HEK293 (cell line): ENCODE results near the gene EDDM13.
"Not testable (repeated sequence)": the region's sequence is repeated elsewhere in the genome, so short reads cannot be mapped to it uniquely, and the experiment has no call there.

Source experiments
- CTCF ChIA-PET: fragments of 350-600 bp; formaldehyde crosslinking; extraction: SDS; loops from one replicate; lab custom pipeline; 2021; ENCODE audit warnings: antibody characterized with exemption; lab: Yijun Ruan, JAX
- POLR2A ChIA-PET: fragments of 300-600 bp; formaldehyde crosslinking; extraction: SDS; loops from one replicate; lab custom pipeline; 2020; ENCODE audit warnings: antibody characterized with exemption, inconsistent platforms; lab: Yijun Ruan, JAX
- H3K27ac ChIP-seq: fragments of 200-500 bp; sonication (Bioruptor generic); 2 replicates; pipeline ENCODE4 v1.5.1; 2014; ENCODE audit warnings: low read depth, low read length, control low read depth, inconsistent platforms; ENCODE audit errors: extremely low read depth
- H3K36me3 ChIP-seq, 2 experiments: fragments of 200-500 bp in 1 of 2; sonication (Bioruptor generic) in 1 of 2; 1 replicate in 1 of 2; 2 replicates in 1 of 2; pipeline ENCODE4 v1.5.1; 2014 to 2017; ENCODE audit warnings: inconsistent platforms in 2 of 2, low read length in 2 of 2; ENCODE audit not compliant: control insufficient read depth in 2 of 2, insufficient read depth in 1 of 2
- H3K4me1 ChIP-seq: fragments of 200-500 bp; sonication (Bioruptor generic); 2 replicates; pipeline ENCODE4 v1.5.1; 2014; ENCODE audit warnings: mild to moderate bottlenecking, low read length, inconsistent platforms; ENCODE audit not compliant: control insufficient read depth, insufficient read depth
- H3K4me3 ChIP-seq: 2 replicates; pipeline ENCODE4 v1.5.1; 2011; ENCODE audit warnings: low read depth, mild to moderate bottlenecking, control low read depth, low read length, moderate library complexity
- H3K9me3 ChIP-seq: fragments of 200-500 bp; sonication (Bioruptor generic); 2 replicates; pipeline ENCODE4 v1.5.1; 2014; ENCODE audit warnings: low read depth, low read length, inconsistent platforms; ENCODE audit not compliant: control insufficient read depth, insufficient read depth
- EGR2 ChIP-seq: fragments of 450-650 bp; formaldehyde crosslinking; IDR thresholded peaks from 2 replicates; pipeline ENCODE4 v1.5.1; 2016; ENCODE audit warnings: low read depth, missing biosample characterization, missing genetic modification characterization
- HOXC10 ChIP-seq: sonication (generic); formaldehyde crosslinking; IDR thresholded peaks from 2 replicates; pipeline ENCODE4 v1.8.1; 2023; ENCODE audit warnings: mild to moderate bottlenecking, missing genetic modification reagents
- KLF10 ChIP-seq: fragments of 450-650 bp; IDR thresholded peaks from 2 replicates; pipeline ENCODE4 v1.5.1; 2018; ENCODE audit warnings: missing biosample characterization, mild to moderate bottlenecking, missing genetic modification characterization
- SP3 ChIP-seq: fragments of 450-650 bp; formaldehyde crosslinking; IDR thresholded peaks from 2 replicates; pipeline ENCODE4 v1.5.1; 2016; ENCODE audit warnings: missing biosample characterization, missing genetic modification characterization
- TRIM28 ChIP-seq: IDR thresholded peaks from 2 replicates; pipeline ENCODE4 v1.6.1; 2011; ENCODE audit warnings: low read length, control low read depth, borderline replicate concordance
- ZNF114 ChIP-seq: fragments of 450-650 bp; formaldehyde crosslinking; IDR thresholded peaks from 2 replicates; pipeline ENCODE4 v1.5.0; 2017; ENCODE audit warnings: missing biosample characterization, missing genetic modification characterization
- ZNF121 ChIP-seq: fragments of 450-650 bp; formaldehyde crosslinking; IDR thresholded peaks from 2 replicates; pipeline ENCODE4 v1.5.1; 2016; ENCODE audit warnings: missing biosample characterization, missing genetic modification characterization
- ZNF138 ChIP-seq: fragments of 450-650 bp; formaldehyde crosslinking; IDR thresholded peaks from 2 replicates; pipeline ENCODE4 v1.5.1; 2016; ENCODE audit warnings: missing biosample characterization, missing genetic modification characterization, borderline replicate concordance
- ZNF155 ChIP-seq: fragments of 450-650 bp; formaldehyde crosslinking; IDR thresholded peaks from 2 replicates; pipeline ENCODE4 v1.5.1; 2016; ENCODE audit warnings: missing biosample characterization, missing genetic modification characterization
- ZNF16 ChIP-seq: fragments of 450-650 bp; formaldehyde crosslinking; IDR thresholded peaks from 2 replicates; pipeline ENCODE4 v1.5.1; 2016; ENCODE audit warnings: low read depth, missing biosample characterization, missing genetic modification characterization
- ZNF202 ChIP-seq: fragments of 450-650 bp; formaldehyde crosslinking; IDR thresholded peaks from 2 replicates; pipeline ENCODE4 v1.5.1; 2016; ENCODE audit warnings: missing biosample characterization, missing genetic modification characterization, borderline replicate concordance
- ZNF23 ChIP-seq: fragments of 450-650 bp; formaldehyde crosslinking; IDR thresholded peaks from 2 replicates; pipeline ENCODE4 v1.5.1; 2016; ENCODE audit warnings: missing biosample characterization, missing genetic modification characterization, borderline replicate concordance
- ZNF366 ChIP-seq: fragments of 450-650 bp; formaldehyde crosslinking; conservative IDR thresholded peaks from 2 replicates; pipeline ENCODE4 v1.5.1; 2016; ENCODE audit warnings: missing biosample characterization, missing genetic modification characterization
- ZNF391 ChIP-seq: fragments of 450-650 bp; formaldehyde crosslinking; IDR thresholded peaks from 2 replicates; pipeline ENCODE4 v1.5.1; 2016; ENCODE audit warnings: low read depth, missing biosample characterization, missing genetic modification characterization, borderline replicate concordance
- ZNF571 ChIP-seq: fragments of 450-650 bp; formaldehyde crosslinking; IDR thresholded peaks from 2 replicates; pipeline ENCODE4 v1.5.0; 2017; ENCODE audit warnings: missing biosample characterization, missing genetic modification characterization
- ZNF629 ChIP-seq: fragments of 450-650 bp; formaldehyde crosslinking; IDR thresholded peaks from 2 replicates; pipeline ENCODE4 v1.5.1; 2017; ENCODE audit warnings: missing biosample characterization, missing genetic modification characterization
- ZNF664 ChIP-seq: fragments of 450-650 bp; formaldehyde crosslinking; IDR thresholded peaks from 2 replicates; pipeline ENCODE4 v1.5.1; 2016; ENCODE audit warnings: missing biosample characterization, missing genetic modification characterization
- ZNF677 ChIP-seq: fragments of 450-650 bp; IDR thresholded peaks from 2 replicates; pipeline ENCODE4 v1.5.0; 2018; ENCODE audit warnings: missing biosample characterization, mild to moderate bottlenecking, missing genetic modification characterization, moderate library complexity
- ZNF707 ChIP-seq: fragments of 450-650 bp; formaldehyde crosslinking; IDR thresholded peaks from 2 replicates; pipeline ENCODE4 v1.5.1; 2016; ENCODE audit warnings: missing biosample characterization, missing genetic modification characterization
- ZSCAN16 ChIP-seq: fragments of 450-650 bp; formaldehyde crosslinking; IDR thresholded peaks from 2 replicates; pipeline ENCODE4 v1.5.1; 2016; ENCODE audit warnings: missing biosample characterization, missing genetic modification characterization
- TF ChIP-seq, protein P1 (sequence below): fragments of 450-650 bp; formaldehyde crosslinking; IDR thresholded peaks from 2 replicates; pipeline ENCODE4 v1.5.1; 2016; ENCODE audit warnings: missing biosample characterization, missing genetic modification characterization
- TF ChIP-seq, protein P2 (sequence below): fragments of 450-650 bp; formaldehyde crosslinking; IDR thresholded peaks from 2 replicates; pipeline ENCODE4 v1.5.1; 2016; ENCODE audit warnings: missing biosample characterization, missing genetic modification characterization
- TF ChIP-seq, protein P3 (sequence below): fragments of 450-650 bp; formaldehyde crosslinking; IDR thresholded peaks from 2 replicates; pipeline ENCODE4 v1.5.1; 2016; ENCODE audit warnings: missing biosample characterization, missing genetic modification characterization
- TF ChIP-seq, protein P4 (sequence below): fragments of 450-650 bp; formaldehyde crosslinking; IDR thresholded peaks from 2 replicates; pipeline ENCODE4 v1.5.1; 2016; ENCODE audit warnings: missing biosample characterization, missing genetic modification characterization

EDDM13 gene

DNA sequence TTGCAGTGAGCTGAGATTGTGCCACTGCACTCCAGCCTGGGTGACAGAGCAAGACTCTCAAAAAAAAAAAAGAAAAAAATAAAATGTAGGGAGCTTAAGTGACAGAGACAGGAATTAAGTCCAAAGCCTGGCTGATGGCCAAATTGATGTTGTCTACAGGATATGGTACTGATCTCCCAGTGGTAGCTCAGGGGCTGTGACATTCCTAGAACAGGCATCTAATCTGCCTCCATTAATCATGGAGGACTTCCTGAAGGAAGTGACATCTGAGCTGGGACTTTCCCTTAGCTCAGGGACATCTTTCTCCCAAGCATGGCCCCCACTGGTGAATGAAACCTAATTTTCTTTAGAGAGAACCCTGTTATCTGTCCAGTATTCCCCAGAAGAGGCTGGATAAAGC is 11.4 kb upstream of the EDDM13 start (continued):
- TF ChIP-seq, protein P1, sequence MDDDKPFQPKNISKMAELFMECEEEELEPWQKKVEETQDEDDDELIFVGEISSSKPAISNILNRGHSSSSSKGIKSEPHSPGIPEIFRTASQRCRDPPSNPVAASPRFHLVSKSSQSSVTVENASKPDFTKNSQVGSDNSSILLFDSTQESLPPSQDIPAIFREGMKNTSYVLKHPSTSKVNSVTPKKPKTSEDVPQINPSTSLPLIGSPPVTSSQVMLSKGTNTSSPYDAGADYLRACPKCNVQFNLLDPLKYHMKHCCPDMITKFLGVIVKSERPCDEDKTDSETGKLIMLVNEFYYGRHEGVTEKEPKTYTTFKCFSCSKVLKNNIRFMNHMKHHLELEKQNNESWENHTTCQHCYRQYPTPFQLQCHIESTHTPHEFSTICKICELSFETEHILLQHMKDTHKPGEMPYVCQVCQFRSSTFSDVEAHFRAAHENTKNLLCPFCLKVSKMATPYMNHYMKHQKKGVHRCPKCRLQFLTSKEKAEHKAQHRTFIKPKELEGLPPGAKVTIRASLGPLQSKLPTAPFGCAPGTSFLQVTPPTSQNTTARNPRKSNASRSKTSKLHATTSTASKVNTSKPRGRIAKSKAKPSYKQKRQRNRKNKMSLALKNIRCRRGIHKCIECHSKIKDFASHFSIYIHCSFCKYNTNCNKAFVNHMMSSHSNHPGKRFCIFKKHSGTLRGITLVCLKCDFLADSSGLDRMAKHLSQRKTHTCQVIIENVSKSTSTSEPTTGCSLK: no peak
- TF ChIP-seq ZNF629 (tag by site-specific recombination) (no peak), SP3 (tag by site-specific recombination) (no peak)

DNA sequence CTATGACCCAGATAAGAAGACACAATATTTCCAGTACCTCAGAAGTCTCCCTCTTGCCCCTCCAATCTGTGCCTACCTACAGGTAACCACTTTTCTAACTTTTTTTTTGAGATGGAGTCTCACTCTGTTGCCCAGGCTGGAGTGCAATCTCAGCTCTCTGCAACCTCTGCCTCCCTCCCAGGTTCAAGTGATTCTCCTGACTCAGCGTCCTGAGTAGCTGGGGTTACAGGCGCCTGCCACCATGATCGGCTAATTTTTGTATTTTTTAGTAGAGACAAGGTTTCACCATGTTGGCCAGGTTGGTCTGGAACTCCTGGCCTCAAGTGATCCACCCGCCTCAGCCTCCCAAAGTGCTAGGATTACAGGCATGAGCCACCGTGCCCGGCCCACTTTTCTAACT is 10.6 kb upstream of the EDDM13 start:
- POLR2A ChIA-PET, H3K4me3 ChIP-seq, H3K9me3 ChIP-seq, H3K27ac ChIP-seq, H3K4me1 ChIP-seq, H3K36me3 ChIP-seq: not testable (repeated sequence)
- CTCF ChIA-PET: interaction anchor here (0.6 to 1.9 kb wide), 3 partner anchors 9 to 193 kb away, joined by 3 to 16 read pairs (median 8); no protein-coding TSS in a partner anchor

DNA sequence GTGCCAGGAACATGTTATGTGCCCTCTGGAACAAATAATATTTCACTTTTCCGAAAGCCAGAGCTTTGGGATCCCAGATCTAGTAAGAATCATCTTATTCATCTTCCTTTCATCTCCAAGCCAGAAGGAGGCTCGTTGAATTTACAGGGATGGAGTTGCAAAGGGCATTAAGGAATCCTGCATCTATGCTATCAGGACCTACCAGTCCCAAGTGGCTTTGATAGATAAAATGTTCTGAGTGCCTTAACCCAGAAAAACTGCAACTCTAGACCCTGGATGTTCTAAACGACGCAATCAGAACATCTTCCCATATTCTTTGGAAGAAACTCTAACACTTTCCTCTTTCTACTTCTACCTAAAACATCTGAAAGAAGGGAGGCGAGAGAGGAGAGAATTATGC is 9.2 kb upstream of the EDDM13 start:
- CTCF ChIA-PET: interaction anchor here (0.7 to 3.6 kb wide), 2 partner anchors 11 to 36 kb away, joined by 3 to 37 read pairs; no protein-coding TSS in a partner anchor
- no peak overlapping the region for H3K27ac ChIP-seq
- no peak overlapping the region for H3K4me3 ChIP-seq
- H3K36me3 ChIP-seq: no peaks in the 10 kb centered on the region; a peak in 1 of 3 replicates
- no peak for TF ChIP-seq ZNF155 (tag by site-specific recombination)
- TF ChIP-seq ZNF677 (tag by site-specific recombination): no peak
- TF ChIP-seq ZNF114 (tag by site-specific recombination): no peak
- TF ChIP-seq, protein P2, sequence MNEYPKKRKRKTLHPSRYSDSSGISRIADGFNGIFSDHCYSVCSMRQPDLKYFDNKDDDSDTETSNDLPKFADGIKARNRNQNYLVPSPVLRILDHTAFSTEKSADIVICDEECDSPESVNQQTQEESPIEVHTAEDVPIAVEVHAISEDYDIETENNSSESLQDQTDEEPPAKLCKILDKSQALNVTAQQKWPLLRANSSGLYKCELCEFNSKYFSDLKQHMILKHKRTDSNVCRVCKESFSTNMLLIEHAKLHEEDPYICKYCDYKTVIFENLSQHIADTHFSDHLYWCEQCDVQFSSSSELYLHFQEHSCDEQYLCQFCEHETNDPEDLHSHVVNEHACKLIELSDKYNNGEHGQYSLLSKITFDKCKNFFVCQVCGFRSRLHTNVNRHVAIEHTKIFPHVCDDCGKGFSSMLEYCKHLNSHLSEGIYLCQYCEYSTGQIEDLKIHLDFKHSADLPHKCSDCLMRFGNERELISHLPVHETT: no peak
- no peak for TF ChIP-seq ZNF138 (tag by site-specific recombination)
- no peak for TF ChIP-seq ZSCAN16 (tag by site-specific recombination)
- no peak for TF ChIP-seq ZNF202
- TF ChIP-seq, protein P3, sequence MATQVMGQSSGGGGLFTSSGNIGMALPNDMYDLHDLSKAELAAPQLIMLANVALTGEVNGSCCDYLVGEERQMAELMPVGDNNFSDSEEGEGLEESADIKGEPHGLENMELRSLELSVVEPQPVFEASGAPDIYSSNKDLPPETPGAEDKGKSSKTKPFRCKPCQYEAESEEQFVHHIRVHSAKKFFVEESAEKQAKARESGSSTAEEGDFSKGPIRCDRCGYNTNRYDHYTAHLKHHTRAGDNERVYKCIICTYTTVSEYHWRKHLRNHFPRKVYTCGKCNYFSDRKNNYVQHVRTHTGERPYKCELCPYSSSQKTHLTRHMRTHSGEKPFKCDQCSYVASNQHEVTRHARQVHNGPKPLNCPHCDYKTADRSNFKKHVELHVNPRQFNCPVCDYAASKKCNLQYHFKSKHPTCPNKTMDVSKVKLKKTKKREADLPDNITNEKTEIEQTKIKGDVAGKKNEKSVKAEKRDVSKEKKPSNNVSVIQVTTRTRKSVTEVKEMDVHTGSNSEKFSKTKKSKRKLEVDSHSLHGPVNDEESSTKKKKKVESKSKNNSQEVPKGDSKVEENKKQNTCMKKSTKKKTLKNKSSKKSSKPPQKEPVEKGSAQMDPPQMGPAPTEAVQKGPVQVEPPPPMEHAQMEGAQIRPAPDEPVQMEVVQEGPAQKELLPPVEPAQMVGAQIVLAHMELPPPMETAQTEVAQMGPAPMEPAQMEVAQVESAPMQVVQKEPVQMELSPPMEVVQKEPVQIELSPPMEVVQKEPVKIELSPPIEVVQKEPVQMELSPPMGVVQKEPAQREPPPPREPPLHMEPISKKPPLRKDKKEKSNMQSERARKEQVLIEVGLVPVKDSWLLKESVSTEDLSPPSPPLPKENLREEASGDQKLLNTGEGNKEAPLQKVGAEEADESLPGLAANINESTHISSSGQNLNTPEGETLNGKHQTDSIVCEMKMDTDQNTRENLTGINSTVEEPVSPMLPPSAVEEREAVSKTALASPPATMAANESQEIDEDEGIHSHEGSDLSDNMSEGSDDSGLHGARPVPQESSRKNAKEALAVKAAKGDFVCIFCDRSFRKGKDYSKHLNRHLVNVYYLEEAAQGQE (tag by site-specific recombination): no peak
- TF ChIP-seq ZNF23: no peak
- TF ChIP-seq ZNF16 (tag by site-specific recombination): no peak
- no peak for TF ChIP-seq ZNF121
- TF ChIP-seq, all 188 proteins: peak for 0
- Histone ChIP-seq H3K4me1 (no peaks in the 10 kb centered on the region), H3K9me3 (no peaks in the 10 kb centered on the region)
- POLR2A ChIA-PET: no interaction called here

DNA sequence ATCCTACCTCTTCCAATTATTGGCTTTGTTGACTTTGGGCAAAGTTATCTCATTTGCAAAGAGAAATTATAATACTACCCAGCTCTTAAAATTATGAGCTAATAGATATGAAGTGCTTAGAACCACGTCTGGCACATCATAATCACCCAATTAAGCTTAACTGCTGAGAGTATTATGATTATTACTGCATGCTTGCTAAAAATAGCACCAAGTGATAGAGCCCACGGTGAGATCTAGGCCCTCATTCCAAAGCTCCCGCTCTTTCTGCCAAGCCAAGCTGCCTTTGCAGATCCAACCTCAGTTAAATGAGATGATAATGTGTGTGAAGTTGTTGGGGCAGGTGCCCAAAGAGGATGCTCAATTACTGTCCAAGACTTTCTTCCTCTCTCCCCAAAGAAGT is 6.5 kb upstream of the EDDM13 start:
- no peak overlapping the region for H3K27ac ChIP-seq
- H3K4me3 ChIP-seq: no peak overlapping the region
- CTCF ChIA-PET: interaction anchor here (0.8 to 3.6 kb wide), 6 partner anchors 13 to 192 kb away, joined by 3 to 37 read pairs (median 4); no protein-coding TSS in a partner anchor
- POLR2A ChIA-PET: no interaction called here
- no peaks in the 10 kb centered on the region for H3K9me3 ChIP-seq
- no peaks in the 10 kb centered on the region; a peak in 1 of 3 replicates for H3K36me3 ChIP-seq
- no peaks in the 10 kb centered on the region for H3K4me1 ChIP-seq
- TF ChIP-seq KLF10 (tag by site-specific recombination) (no peak), ZNF707 (no peak), ZNF155 (tag by site-specific recombination) (no peak), ZNF664 (tag by site-specific recombination) (no peak), HOXC10 (CRISPR knock-in tag) (no peak), ZNF571 (tag by site-specific recombination) (no peak), TRIM28 (no peak), ZNF366 (no peak), ZNF391 (tag by site-specific recombination) (no peak), EGR2 (tag by site-specific recombination) (no peak)
- TF ChIP-seq, protein P4, sequence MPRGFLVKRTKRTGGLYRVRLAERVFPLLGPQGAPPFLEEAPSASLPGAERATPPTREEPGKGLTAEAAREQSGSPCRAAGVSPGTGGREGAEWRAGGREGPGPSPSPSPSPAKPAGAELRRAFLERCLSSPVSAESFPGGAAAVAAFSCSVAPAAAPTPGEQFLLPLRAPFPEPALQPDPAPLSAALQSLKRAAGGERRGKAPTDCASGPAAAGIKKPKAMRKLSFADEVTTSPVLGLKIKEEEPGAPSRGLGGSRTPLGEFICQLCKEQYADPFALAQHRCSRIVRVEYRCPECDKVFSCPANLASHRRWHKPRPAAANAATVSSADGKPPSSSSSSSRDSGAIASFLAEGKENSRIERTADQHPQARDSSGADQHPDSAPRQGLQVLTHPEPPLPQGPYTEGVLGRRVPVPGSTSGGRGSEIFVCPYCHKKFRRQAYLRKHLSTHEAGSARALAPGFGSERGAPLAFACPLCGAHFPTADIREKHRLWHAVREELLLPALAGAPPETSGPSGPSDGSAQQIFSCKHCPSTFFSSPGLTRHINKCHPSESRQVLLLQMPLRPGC: no peak
